Ramos (cell line): Measurements from ENCODE around the gene VIT.
"Not testable (repeated sequence)": the region's sequence is repeated elsewhere in the genome, so short reads cannot be mapped to it uniquely, and the experiment has no call there.

ENCODE experiments used
- in situ Hi-C: fragments of 300-500 bp; cut with MboI; formaldehyde crosslinking; loops from one replicate; pipeline ENCODE4 v1.14.3; 2022; ENCODE audit warnings: low sequenced_read_pairs; ENCODE audit not compliant: unreplicated experiment

Gene VIT

DNA sequence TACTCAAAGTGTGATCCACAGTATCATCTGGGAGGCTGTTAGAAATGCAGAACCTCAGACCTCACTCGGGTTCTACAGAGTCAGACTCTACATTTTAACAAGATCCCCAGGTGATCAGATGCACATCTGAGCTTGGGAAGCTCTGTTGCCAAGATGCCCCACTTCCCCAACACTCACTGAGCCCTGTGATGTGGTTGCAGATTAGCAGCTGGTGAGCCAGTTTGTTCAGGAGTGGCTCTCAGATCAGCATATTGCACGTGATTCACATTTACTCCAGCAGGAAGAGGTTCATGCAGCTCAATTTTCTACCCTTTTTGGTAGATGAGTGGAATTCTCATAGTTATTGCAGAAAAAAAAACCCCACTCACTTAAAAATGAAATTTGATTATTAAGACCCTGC, 96.4 kb downstream of the VIT start:
- in situ Hi-C loops = loop anchor here (25.0 kb wide), 1 partner anchor 1094 kb away; no protein-coding TSS in a partner anchor

DNA sequence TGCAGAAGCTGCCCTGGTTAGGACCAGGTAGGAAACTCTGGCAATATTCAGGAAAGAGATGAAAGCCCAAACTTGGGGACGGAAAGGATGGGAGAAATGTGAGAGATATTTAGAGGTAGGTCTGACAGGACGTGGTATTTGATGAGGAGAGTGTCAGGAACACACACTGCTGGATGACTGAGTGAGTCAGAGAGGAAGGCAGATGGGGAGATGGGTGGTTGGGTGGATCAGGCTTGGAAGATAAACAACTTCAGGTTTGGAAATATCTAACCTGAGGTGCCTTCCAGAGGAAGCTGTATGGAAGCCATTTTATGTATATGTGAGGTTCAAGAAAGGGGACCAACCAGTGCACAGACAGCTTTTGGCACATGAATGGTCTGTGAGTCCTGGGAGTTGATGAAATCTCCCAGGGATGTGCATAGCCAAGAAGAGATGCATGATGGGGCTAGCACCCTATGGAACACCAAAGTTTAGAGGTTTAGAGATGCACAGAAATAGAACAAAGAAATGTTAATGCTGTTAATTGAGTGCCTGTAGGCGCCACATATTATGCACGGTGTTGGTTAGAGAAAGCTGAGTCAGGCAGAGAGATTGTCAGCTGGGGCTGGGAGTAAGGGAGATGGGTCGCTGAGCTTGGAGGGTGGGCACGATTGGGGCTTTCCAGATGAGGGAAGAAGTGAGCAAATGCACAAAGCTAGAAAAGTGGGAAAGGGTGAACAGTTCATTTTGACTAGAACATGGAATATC, 101.0 kb downstream of the VIT start:
- in situ Hi-C loops = loop anchor here (25.0 kb wide), 1 partner anchor 1090 kb away; no protein-coding TSS in a partner anchor

DNA sequence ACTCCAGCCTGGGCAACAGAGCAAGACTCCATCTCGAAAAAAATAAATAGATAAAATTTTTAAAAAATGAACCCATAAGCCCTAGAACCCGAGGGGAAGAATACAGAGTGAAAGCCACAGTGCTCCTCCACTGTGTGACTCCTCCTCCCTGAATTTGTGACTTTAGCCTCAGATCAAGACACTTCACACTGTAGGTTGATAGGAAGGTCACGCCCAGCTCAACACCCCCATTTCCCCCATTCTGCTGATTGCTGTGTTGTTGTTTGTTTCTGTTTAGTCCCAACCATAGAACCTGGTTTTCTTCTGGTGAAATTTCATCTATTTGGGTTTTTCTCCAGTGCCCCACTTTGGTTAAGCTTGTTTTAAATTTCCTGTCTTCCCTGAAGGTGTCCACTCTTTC, 102.2 kb downstream of the VIT start:
- in situ Hi-C loops = loop anchor here (25.0 kb wide), 1 partner anchor 1089 kb away; no protein-coding TSS in a partner anchor

DNA sequence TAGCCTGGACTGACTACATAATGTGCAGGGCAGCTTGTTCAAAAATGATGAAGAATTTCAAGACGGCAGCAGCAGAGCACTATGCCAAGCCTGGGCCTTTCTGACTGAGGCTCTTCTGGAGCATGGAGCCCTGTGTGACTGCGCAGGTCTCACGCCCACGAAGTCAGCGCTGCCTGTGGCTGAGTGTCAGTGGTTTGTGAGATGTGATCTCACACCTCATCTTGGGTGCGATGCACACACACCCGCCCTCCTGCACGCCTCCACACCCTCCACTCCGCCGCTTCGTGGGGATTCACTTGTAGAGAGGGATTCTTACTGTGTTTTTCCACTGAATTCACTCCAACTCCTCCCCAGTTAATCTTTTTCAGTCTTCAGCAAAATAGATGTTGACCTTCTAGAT, 103.9 kb downstream of the VIT start:
- in situ Hi-C loops = no loop called here

DNA sequence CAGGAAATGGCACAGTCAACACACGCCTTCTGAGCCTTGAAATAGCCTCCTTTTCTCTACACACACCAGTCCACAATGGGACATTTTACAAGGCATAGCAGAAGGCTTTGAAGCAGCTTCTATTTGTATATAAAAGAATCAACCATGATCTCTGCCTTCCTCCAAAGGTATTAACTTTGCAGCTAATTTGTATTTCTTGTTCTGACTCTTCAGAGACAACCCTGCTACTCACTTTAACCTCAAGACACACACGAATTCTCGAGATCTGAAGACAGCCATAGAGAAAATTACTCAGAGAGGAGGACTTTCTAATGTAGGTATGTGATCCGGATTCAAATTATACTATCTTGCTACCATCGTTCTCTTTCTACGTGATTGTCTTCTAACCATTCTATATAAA, 104.6 kb downstream of the VIT start:
- in situ Hi-C loops = no loop called here

DNA sequence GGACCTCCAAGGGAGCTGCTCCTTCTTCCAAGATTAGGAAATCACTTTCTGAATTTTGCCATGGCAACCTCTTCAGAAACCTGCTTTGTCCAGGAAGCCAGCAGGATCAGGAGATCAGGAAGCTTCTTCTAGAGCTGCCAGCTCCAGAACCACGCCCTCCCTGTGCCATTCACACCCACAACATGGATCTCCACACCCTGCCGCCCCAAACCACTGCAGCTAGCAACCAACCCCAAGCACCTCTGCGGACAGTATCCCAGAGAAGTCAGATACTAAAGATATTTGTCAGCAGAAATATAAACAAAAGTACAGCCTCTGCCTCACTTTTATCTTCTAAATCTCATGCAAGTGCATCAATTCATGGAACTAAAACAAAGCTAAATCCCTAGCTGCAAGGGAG, 106.4 kb downstream of the VIT start:
- in situ Hi-C loops = no loop called here

DNA sequence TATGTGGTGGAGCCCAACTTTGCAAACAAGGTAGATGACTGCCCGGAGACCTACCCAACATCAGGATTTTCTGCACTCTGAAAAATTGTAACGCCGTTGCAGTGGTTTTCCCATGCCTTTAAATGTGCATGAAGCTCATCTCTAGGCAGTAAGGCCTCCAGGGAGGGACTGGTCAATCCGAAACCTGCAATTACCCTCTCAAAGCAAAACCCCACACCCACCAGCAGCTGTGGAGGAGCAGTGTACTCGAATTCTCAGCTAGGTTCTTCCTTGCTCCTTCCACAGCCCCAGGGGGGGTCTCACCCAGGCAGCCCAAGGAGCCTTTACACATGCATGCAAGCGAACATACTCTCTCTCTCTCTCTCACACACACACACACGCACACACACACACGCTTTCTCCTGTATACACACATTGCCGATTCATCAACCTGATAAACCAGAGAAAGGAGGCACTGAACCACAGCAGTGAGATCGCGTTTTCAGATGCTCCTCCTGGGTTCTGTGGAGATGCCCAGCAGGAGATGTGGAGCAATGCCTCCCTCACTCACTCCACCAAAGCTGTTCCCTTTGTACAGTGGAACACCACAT, 109.2 kb downstream of the VIT start:
- in situ Hi-C loops = no loop called here

DNA sequence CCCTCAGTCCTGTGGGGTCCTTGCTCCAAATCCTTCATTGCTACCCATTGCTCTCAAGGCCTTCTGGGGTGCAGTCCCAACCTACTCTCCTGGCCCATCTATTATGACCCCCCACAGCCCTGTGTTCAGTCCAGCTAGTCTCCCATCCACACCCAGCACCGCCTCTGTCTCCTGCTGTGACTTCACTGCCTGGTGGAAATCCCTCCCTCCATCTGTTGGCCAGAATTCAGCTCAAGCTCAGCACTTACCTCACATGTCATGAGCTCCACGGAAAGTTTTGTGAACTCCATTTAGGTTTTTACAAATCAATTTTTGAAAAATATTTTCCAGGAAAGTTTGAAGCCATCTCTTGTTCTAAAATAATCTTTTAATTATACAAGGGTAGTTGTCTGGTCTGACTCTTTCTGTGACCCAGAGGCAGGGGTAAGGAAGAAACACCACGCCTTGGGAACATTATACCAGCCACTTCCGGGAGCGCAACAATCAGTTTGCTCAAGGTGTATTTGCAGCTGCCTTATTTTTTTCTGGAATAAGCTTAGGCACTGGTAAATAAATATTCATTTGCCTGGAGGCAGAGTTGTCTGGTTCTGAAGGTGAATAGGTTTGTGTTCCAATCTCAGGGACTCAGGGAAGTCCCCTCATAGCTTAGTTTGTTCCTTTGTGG, 110.8 kb downstream of the VIT start:
- in situ Hi-C loops = no loop called here

DNA sequence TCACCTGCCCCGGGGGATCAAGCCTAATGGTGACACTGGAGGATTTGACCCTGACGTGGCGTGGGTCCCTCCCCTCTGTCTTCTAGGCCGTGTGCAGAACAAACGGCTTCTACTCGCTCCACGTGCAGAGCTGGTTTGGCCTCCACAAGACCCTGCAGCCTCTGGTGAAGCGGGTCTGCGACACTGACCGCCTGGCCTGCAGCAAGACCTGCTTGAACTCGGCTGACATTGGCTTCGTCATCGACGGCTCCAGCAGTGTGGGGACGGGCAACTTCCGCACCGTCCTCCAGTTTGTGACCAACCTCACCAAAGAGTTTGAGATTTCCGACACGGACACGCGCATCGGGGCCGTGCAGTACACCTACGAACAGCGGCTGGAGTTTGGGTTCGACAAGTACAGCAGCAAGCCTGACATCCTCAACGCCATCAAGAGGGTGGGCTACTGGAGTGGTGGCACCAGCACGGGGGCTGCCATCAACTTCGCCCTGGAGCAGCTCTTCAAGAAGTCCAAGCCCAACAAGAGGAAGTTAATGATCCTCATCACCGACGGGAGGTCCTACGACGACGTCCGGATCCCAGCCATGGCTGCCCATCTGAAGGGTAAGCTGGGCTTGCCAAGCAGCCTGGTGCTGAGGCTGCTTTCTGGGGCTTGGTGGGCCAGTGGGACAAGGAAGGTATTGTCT, 112.0 kb downstream of the VIT start:
- in situ Hi-C loops = no loop called here

DNA sequence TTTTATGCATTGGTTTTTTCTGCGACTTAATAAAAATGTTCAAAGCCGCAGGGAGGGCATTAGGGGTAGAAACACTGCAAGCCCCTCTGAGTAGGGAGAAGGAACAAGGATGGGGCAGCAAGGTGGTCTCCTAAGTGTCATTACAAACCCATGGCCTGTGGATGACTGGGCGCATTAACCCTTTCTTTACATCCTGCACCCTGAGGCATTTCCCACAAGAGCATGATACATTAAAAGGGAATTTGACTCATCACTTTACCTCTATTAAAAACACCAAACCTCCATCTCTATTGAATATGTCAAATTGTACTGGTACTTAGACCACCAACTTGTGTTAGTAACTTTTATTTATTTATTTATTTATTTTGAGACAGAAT, 112.5 kb downstream of the VIT start:
- in situ Hi-C loops = no loop called here

DNA sequence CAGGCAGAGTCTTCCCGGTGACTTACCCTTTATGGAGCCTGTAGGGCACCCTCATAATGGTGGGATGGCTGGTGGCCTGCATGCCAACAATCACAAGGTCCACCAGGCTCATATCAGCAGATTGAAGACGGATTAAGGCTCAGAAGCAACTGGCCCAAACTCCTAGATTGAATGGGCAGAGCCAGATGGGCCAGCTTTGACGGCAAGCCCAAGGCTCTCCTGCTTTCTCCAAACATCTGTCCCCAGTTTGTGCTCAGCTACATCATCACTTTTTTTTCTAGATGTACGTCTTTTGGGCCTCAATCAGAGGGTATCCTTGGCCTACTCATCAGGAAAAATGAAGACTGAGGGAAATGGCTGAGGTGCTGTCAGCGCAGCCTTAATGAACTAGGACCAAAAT, 114.6 kb downstream of the VIT start:
- in situ Hi-C loops = no loop called here

DNA sequence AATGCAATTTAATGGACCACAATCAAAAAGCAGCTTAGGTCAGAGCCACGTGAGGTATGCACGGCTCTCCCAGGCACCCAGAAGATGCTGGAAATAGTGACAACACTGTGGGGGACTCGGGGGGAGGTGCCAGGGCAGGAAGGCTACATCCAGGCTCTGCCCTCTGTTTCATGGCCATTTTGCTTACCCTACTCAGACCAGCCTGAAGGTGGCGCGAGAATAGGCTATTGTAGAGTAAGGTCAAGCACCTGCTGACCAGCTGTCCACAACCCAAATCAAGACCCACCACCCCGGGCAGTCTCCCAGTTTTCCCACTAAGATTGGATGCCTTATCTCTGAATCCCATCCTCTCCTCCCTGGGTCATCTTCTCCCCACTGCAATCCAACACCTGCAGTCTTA, 115.7 kb downstream of the VIT start:
- in situ Hi-C loops = no loop called here

DNA sequence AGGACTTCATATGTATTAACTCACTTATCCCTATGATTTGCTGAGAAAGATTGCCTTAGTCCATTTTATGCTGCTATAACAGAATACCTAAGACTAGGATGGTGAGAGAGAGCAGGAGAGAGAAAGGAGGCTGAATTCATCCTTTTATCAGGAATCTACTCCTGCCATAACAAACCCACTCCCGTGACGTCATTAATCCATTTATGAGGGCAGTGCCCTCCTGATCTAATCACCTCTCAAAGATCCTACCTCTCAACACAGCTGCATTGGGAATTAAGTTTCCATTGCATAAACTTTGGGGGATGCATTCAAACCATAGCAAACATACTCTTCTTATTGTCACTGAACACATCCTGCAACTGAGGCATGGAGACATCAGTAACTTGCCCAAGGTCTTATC, 122.0 kb downstream of the VIT start:
- in situ Hi-C loops = no loop called here

DNA sequence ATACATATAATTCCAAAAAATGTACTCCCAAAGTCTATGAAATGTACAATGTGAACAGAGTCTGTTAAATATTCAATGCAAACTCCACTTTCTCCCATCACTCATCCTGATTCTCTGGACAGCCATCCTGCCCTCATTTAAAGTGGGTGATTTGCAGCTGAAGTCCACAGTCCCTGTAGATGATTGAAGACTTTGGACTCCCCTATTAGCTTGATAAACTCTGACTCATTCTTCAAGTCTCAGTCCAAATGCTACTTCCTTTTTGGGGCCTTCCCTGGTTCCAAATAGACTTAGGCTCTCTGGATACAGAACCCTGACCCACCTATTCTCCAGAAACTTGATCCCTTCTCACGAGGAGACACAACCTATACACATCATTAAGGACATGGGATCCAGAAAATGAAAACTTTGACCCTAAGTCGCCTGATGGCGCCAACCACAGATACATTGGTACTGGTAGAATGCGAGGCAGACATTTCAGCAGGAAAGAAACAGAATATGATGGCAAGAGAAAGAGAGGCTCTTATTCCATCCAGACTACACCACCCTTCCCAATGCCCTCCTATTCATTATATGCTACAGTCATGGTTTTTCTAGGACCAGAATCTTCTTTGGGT, 122.7 kb downstream of the VIT start:
- in situ Hi-C loops = no loop called here

DNA sequence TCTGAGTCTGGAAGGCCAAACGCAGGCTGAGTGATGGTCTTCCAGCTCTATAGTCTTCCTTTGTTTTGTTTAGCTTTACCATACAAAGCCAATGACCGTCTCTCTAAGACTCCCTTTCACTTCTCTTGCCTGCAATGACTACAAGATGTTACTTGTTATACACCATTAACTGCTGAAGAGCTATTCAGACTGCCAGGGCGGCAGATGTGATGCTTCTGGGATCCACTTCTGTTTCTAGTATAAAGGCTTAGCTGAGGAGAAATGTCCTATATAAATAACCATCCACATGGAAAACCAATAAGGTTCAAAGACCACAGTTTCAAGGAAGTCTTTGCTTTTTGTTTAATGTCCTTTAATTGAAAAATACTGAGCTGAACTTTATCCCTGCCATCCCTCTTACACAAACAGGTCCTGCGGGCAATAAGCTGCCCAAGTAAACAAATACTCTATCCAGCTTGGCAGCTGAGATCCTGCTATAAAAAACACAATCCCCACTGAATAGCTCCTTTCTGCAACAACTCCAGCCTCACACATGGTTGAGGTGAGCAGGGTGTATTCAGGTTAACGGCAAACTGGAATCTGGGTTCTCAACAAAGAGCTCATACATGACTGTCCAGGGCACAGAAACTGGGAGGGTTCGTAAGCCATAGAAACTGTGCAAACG, 124.6 kb downstream of the VIT start:
- in situ Hi-C loops = no loop called here

DNA sequence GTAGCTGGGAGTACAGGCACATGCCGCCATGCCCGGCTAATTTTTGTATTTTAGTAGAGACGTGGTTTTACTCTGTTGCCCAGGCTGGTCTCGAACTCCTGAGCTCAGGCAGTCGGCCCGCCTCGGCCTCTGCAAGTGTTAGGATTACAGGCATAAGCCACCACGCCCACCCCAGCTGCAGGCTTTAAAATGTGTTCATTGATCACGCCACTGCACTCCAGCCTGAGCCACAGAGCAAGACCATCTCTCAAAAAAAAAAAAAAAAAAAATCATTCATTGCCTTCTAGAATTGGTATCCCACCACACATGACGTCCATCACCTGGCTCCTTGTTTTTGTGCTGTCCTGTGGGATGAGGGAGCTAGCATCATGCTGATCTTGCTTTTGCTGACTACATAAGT, 127.4 kb downstream of the VIT start:
- in situ Hi-C loops = no loop called here

DNA sequence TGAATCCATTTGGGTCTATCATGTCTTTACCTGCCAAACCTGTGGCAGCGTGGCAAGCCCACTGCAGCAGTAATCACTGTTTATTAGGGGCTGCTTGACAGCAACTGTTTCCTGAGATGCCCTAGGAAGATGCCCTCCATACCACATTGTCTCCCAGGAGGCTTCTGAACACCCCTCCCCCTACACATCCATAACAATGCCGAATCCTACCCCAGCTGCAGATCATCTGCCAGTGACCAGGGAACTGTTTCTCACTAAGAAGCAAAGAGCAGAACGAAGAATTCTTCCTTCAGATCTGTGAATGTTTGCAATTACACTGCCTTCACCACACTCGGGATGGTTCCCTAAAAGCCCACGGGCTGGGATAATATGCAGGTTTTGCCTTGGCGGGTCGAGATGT, 127.8 kb downstream of the VIT start:
- in situ Hi-C loops = no loop called here

DNA sequence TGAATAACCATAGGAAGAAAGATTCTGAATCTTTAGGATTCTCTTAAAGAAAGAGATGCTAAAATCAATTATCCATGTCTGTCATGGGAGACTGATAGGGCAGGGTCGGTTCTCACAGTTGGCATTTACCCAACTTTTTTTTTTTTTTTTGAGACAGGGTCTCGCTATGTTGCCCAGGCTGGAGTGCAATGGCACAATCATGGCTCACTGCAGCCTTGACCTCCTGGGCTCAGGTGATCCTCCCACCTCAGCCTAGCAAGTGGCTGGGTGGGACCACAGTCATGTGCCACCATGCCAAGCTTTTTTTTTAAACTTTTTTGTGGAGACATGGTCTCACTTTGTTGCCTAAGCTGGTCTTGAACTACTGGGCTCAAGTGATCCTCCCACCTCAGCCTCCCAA, 128.2 kb downstream of the VIT start:
- in situ Hi-C loops = not testable (repeated sequence)

DNA sequence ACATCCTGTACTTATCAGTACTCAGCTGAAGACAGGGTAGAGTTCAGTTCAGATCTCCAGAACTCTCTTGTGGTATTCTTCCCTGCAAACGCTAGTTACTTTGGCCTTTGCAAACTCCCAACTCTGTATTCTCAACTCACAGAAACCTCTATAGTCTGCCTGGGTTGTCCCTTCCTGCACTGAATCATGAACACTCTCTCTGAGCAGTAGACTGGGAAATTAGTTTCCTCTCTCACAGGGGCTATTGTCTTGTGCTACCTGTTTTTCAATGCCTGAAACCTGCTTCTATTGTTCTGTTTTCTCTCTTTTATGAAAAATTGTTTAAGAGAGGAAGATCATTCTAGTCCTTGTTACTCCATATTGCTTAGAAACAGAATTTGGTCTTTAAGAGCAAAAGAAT, 134.7 kb downstream of the VIT start:
- in situ Hi-C loops = no loop called here

DNA sequence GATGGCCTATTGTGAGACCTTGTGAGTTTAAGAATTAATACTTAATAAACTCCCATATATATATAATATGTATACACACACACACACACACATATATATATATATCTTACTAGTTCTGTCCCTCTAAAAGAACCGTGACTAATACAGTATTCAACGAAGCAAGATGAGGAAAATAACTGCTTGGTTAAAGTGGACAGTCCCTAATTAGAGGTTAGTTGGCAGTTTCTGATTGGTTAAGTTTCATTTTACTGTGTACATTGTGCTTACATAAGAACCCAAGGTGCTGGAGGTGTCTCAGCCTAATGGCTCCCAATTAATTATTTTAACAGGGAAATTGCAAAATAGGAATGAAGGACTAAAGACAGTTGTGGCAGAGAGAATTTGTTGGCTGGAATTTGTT, 137.7 kb downstream of the VIT start:
- in situ Hi-C loops = no loop called here
